ENCODE measurements around the gene HPCAL1.

Gene HPCAL1

DNA sequence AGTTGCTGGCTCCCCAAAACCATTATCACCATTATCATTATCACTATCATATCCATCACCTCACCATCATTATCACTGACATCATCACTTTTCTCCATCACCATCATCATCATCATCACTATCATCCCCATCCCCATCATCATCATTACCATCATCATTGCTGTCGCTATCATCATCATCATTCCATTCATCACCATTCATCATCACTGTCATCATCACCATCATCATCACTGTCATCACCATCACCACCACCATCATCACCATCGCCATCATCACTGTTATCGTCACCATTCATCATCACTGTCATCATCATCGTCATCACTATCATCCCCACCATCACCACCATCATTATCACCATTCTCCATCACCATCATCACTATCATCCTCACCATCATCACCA is 9.0 kb downstream of the HPCAL1 start:
- no peak overlapping the region for H2AFZ ChIP-seq (ENCODE audit: low read depth, low read length, severe bottlenecking)
- no peaks in the 10 kb centered on the region for H4K20me1 ChIP-seq (ENCODE audit: low read depth, low read length)
- no peaks in the 10 kb centered on the region for H3K36me3 ChIP-seq (ENCODE audit: low read length)
- H3K9me2 ChIP-seq (replicated peaks; ENCODE audit: insufficient read depth, low read length) = no peaks in the 10 kb centered on the region
- no peaks in the 10 kb centered on the region for H3K79me2 ChIP-seq (ENCODE audit: insufficient read depth, low read length)
- H3K27me3 ChIP-seq (ENCODE audit: low read length) = no peaks in the 10 kb centered on the region; the same call in 1 of the 2 replicates
- H3K4me3 ChIP-seq (ENCODE audit: insufficient read depth, low read length, poor library complexity, severe bottlenecking) = no peak overlapping the region
- H3F3A ChIP-seq (ENCODE audit: insufficient read depth) = no peaks in the 10 kb centered on the region
- no peak overlapping the region for H3K9ac ChIP-seq (ENCODE audit: low read length)
- H3K4me2 ChIP-seq (ENCODE audit: low read depth, low read length, poor library complexity, severe bottlenecking) = no peak overlapping the region
- no peak for TF ChIP-seq EZH2phosphoT487 (conservative IDR thresholded peaks at IDR 0.05; ENCODE audit: low read length)
- TF ChIP-seq, protein P1, sequence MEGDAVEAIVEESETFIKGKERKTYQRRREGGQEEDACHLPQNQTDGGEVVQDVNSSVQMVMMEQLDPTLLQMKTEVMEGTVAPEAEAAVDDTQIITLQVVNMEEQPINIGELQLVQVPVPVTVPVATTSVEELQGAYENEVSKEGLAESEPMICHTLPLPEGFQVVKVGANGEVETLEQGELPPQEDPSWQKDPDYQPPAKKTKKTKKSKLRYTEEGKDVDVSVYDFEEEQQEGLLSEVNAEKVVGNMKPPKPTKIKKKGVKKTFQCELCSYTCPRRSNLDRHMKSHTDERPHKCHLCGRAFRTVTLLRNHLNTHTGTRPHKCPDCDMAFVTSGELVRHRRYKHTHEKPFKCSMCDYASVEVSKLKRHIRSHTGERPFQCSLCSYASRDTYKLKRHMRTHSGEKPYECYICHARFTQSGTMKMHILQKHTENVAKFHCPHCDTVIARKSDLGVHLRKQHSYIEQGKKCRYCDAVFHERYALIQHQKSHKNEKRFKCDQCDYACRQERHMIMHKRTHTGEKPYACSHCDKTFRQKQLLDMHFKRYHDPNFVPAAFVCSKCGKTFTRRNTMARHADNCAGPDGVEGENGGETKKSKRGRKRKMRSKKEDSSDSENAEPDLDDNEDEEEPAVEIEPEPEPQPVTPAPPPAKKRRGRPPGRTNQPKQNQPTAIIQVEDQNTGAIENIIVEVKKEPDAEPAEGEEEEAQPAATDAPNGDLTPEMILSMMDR (IDR thresholded peaks at IDR 0.05; ENCODE audit: insufficient read depth, low read length, poor library complexity, severe bottlenecking) = no peak
- no peaks in the 10 kb centered on the region for H3K9me3 ChIP-seq (ENCODE audit: insufficient read depth, low read length)
- H3K27ac ChIP-seq (ENCODE audit: low read depth, low read length) = no peak overlapping the region

DNA sequence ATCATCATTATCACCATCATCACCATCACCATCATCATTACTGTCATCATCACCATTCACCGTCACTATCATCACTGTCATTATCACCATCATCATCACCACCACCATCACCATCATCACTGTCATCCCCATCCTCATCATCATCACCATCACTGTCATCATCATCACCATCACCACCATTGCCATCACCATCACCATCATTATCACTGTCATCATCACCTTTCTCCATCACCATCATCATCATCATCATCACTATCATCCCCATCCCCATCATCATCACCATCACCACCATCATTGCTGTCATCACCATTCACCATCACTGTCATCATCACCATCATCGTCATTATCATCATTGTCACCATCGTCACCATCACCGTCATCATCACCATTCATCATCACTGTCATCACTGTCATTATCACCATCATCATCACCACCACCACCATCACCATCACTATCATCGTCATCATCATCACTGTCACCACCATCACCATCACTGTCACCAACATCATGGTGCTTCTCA is 9.8 kb downstream of the HPCAL1 start:
- Histone ChIP-seq H3K4me2 (ENCODE audit: low read depth, low read length, poor library complexity, severe bottlenecking) (no peak overlapping the region), H2AFZ (ENCODE audit: low read depth, low read length, severe bottlenecking) (no peak overlapping the region), H3K79me2 (ENCODE audit: insufficient read depth, low read length) (no peaks in the 10 kb centered on the region), H3K9ac (ENCODE audit: low read length) (no peak overlapping the region), H3K9me3 (ENCODE audit: insufficient read depth, low read length) (no peaks in the 10 kb centered on the region), H3K27ac (ENCODE audit: low read depth, low read length) (no peak overlapping the region), H3K36me3 (ENCODE audit: low read length) (no peaks in the 10 kb centered on the region), H4K20me1 (ENCODE audit: low read depth, low read length) (no peaks in the 10 kb centered on the region), H3K9me2 (replicated peaks; ENCODE audit: insufficient read depth, low read length) (no peaks in the 10 kb centered on the region), H3K27me3 (ENCODE audit: low read length) (no peaks in the 10 kb centered on the region), H3F3A (ENCODE audit: insufficient read depth) (no peaks in the 10 kb centered on the region), H3K4me3 (ENCODE audit: insufficient read depth, low read length, poor library complexity, severe bottlenecking) (no peak overlapping the region)
- no peak for TF ChIP-seq EZH2phosphoT487 (conservative IDR thresholded peaks at IDR 0.05; ENCODE audit: low read length)
- TF ChIP-seq, protein P1 (IDR thresholded peaks at IDR 0.05; ENCODE audit: insufficient read depth, low read length, poor library complexity, severe bottlenecking) = no peak

DNA sequence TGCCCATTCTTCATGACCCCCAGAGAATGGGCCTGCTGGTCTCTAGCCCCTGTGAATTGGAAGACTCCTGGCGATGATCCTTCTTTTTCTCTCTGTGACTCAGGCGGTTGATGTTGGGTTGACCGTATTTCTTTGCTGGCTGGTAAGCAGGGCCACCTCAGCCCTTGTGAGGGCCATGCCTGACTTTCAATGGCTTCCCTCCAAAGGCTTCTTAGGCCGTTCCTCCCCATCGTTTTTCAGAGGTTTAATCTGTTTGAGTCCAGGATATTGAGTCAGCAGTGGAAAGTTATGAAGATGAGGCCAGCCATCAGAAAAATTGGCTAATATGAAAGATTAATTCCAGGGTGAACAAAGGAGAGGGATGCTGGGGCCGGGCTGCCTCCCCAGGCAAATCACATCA is 13.6 kb downstream of the HPCAL1 start:
- Histone ChIP-seq H4K20me1 (ENCODE audit: low read depth, low read length) (no peaks in the 10 kb centered on the region), H3F3A (ENCODE audit: insufficient read depth) (no peaks in the 10 kb centered on the region), H3K4me2 (ENCODE audit: low read depth, low read length, poor library complexity, severe bottlenecking) (no peak overlapping the region), H3K27me3 (ENCODE audit: low read length) (no peaks in the 10 kb centered on the region), H3K36me3 (ENCODE audit: low read length) (no peaks in the 10 kb centered on the region), H3K9ac (ENCODE audit: low read length) (no peak overlapping the region), H3K9me3 (ENCODE audit: insufficient read depth, low read length) (no peaks in the 10 kb centered on the region), H3K79me2 (ENCODE audit: insufficient read depth, low read length) (no peaks in the 10 kb centered on the region), H3K4me3 (ENCODE audit: insufficient read depth, low read length, poor library complexity, severe bottlenecking) (no peak overlapping the region), H3K27ac (ENCODE audit: low read depth, low read length) (no peak overlapping the region), H2AFZ (ENCODE audit: low read depth, low read length, severe bottlenecking) (no peak overlapping the region), H3K9me2 (replicated peaks; ENCODE audit: insufficient read depth, low read length) (no peaks in the 10 kb centered on the region)
- TF ChIP-seq, protein P1 (IDR thresholded peaks at IDR 0.05; ENCODE audit: insufficient read depth, low read length, poor library complexity, severe bottlenecking) = no peak
- TF ChIP-seq EZH2phosphoT487 (conservative IDR thresholded peaks at IDR 0.05; ENCODE audit: low read length) = no peak

Measured in SU-DHL-6 (cell line).